ENCODE measurements around the gene KCNQ4. TPM values are rescaled to one million over a fixed set of nuclear protein-coding genes. Genes with fewer than 3 reads are reported as not detected.
A peak's percentile ranks its signal among the peaks of the same experiment; 100 is the strongest.

Gene KCNQ4
- total and polyA plus RNA-seq, 7 donors: 1.9 to 9.1 (median 4.6) TPM

DNA sequence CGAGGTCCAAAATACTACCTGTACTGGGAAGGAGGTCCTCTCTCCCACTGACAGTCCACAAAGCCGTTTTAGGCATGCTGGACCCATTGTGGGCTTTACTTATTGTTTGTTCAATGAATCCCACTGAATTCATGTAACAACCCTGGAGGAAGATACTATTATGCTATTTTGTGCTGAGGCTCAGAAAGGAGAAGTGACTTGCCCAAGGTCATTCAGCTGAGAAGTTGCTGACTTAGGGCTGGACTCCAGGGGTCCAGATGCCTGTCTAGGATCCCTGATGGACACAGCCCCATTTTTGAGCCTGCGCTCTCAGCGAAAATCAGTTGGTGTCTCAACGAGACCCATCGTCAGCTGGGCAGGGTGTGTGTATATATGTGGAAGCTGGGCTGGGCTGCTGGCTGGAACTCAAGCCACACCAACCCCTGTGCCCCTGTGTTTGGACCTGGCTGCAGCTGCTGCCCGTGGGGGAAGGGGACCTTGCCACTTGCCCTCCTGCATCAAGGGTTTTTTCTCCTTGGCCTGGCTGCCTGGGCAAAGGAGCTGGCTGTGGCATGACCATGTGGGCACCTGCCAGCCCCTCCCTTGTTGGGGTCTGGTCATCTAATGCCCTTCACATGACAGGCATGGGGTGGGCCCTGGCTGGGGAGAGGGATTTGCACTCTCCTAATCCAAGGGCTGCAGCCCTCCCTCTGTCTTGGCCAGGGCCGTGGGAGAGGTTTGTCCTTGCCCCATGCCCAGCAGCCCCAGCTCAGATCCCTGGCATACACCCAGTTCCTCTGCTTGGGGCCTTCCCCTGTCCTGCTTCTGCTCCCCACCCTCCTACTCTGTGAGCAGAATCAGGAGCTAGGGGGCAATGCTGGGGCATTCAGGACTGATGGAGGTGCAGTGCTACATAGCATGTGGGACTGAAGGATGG lies 15.0 kb downstream of the KCNQ4 start:
- peak overlapping the region; percentile 78 for H3K27ac ChIP-seq
- peak in 1 of 2 donors; percentile 49 for DNase-seq
- intact Hi-C loops (cut with DNase I): no loop called here

DNA sequence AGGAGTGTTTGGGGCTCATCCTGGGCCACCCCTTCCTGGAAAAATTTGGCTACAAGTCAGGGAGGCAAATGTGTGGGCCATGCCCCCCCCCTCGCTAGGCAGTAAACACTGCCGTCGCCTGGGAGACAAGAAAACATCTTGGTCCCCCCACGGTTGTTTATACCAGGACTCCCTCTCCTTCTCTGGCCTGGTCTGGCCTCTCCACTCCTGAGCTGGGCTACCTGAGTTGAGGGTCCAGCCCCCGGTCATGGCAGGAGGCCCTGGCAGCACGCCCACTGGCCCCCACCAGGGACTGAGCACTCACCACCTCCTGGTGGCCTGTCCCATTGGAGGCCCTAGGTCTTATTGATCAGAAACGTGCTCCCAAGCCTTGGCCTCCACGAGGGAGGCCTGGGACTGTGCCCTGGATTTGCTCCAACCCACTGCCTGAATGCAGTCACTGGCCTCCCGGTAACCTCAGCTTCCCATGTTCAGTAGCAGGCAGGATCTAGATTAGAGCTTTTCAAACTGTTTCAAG lies 15.8 kb downstream of the KCNQ4 start:
- DNase-seq (peak in 1 of 2 donors; percentile 68), ATAC-seq (no peak)
- peak overlapping the region; percentile 58 for H3K27ac ChIP-seq
- peaks cover 72% of the 10 kb centered on the region for H3K4me1 ChIP-seq
- whole genome bisulfite sequencing, 3 donors: 24 to 38% (median 26%) methylated on average over 9 of the region's 9 CpGs
- intact Hi-C loops (cut with DNase I): no loop called here
- H3K36me3 ChIP-seq (ENCODE audit: insufficient read depth in 1 of 2, low read depth in 1 of 2): no peaks in the 10 kb centered on the region
- H3K27me3 ChIP-seq (ENCODE audit: insufficient read depth in 3 of 3, low read length in 2 of 3): no peaks in the 10 kb centered on the region
- no peak overlapping the region for H3K4me3 ChIP-seq
- no peaks in the 10 kb centered on the region for H3K9me3 ChIP-seq
- TF ChIP-seq, protein P1, sequence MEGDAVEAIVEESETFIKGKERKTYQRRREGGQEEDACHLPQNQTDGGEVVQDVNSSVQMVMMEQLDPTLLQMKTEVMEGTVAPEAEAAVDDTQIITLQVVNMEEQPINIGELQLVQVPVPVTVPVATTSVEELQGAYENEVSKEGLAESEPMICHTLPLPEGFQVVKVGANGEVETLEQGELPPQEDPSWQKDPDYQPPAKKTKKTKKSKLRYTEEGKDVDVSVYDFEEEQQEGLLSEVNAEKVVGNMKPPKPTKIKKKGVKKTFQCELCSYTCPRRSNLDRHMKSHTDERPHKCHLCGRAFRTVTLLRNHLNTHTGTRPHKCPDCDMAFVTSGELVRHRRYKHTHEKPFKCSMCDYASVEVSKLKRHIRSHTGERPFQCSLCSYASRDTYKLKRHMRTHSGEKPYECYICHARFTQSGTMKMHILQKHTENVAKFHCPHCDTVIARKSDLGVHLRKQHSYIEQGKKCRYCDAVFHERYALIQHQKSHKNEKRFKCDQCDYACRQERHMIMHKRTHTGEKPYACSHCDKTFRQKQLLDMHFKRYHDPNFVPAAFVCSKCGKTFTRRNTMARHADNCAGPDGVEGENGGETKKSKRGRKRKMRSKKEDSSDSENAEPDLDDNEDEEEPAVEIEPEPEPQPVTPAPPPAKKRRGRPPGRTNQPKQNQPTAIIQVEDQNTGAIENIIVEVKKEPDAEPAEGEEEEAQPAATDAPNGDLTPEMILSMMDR (IDR thresholded peaks at IDR 0.05): no peak

More for the DNA sequence above, 15.0 kb downstream of the KCNQ4 start:
- TF ChIP-seq, protein P1 (IDR thresholded peaks at IDR 0.05): no peak
- peaks cover 72% of the 10 kb centered on the region for H3K4me1 ChIP-seq
- WGBS, 3 donors: 54 to 60% (median 59%) methylated on average over 8 of the region's 8 CpGs
- no peaks in the 10 kb centered on the region for H3K9me3 ChIP-seq
- H3K36me3 ChIP-seq (ENCODE audit: insufficient read depth in 1 of 2, low read depth in 1 of 2): no peaks in the 10 kb centered on the region
- no peak overlapping the region for H3K4me3 ChIP-seq
- ATAC-seq: no peak
- no peaks in the 10 kb centered on the region for H3K27me3 ChIP-seq (ENCODE audit: insufficient read depth in 3 of 3, low read length in 2 of 3)

- intact Hi-C loops (cut with DNase I): no loop called here
- H3K27me3 ChIP-seq (ENCODE audit: insufficient read depth in 3 of 3, low read length in 2 of 3): no peaks in the 10 kb centered on the region
- WGBS, 3 donors: 52 to 70% (median 55%) methylated on average over 3 of the region's 3 CpGs
- H3K27ac ChIP-seq: peak overlapping the region; percentile 67
- H3K9me3 ChIP-seq: no peaks in the 10 kb centered on the region
- no peak for ATAC-seq
- H3K36me3 ChIP-seq (ENCODE audit: insufficient read depth in 1 of 2, low read depth in 1 of 2): no peaks in the 10 kb centered on the region
- no peak for DNase-seq
- TF ChIP-seq, protein P1 (IDR thresholded peaks at IDR 0.05): no peak
- peak overlapping the region; percentile 55 for H3K4me3 ChIP-seq
- H3K4me1 ChIP-seq: peaks cover 57% of the 10 kb centered on the region
Measured at GRCh38 chr1:40801742-40802077, 18.1 kb downstream of the KCNQ4 start.

- Histone ChIP-seq H3K9me3 (no peaks in the 10 kb centered on the region), H3K36me3 (ENCODE audit: insufficient read depth in 1 of 2, low read depth in 1 of 2) (no peaks in the 10 kb centered on the region), H3K4me3 (peak overlapping the region; percentile 55), H3K4me1 (peaks cover 59% of the 10 kb centered on the region), H3K27ac (peak overlapping the region; percentile 67), H3K27me3 (ENCODE audit: insufficient read depth in 3 of 3, low read length in 2 of 3) (no peaks in the 10 kb centered on the region)
- peak; percentile 87 to 93 for DNase-seq
- 5 to 13% (median 9%) methylated on average over 28 to 56 of the region's 56 CpGs for WGBS, 3 donors
- TF ChIP-seq, protein P1 (IDR thresholded peaks at IDR 0.05): no peak
- peak; percentile 88 to 94 (median 91) for ATAC-seq
- intact Hi-C loops (cut with DNase I): no loop called here
Measured at GRCh38 chr1:40802078-40802741, 18.6 kb downstream of the KCNQ4 start.
